HCT116 (cell line): Measurements from ENCODE around the gene MYH14. TPM values are rescaled to one million over a fixed set of nuclear protein-coding genes. Genes with fewer than 3 reads are reported as not detected.

ENCODE experiments used
- ATAC-seq: fragments of 200-7000 bp; cut with Tn5 transposase; 2 replicates; pipeline ENCODE4 v1.9.1; 2020; ENCODE audit warnings: mild to moderate bottlenecking, moderate library complexity
- BruUV-seq: library from RNA; stranded (reverse); fragments of 400-500 nt; replicated peaks from 2 replicates; lab custom pipeline; 2021; lab: Mats Ljungman, UMichigan
- CTCF ChIA-PET: fragments of 300-600 bp; sonication (Branson Sonifier 250); formaldehyde crosslinking; loops from one replicate; lab custom pipeline; 2021; ENCODE audit warnings: antibody characterized with exemption; lab: Charles Lee
- POLR2A ChIA-PET: fragments of 300-600, 350-600 bp; sonication (Branson Sonifier 250); formaldehyde crosslinking; loops from one replicate; lab custom pipeline; 2021; ENCODE audit warnings: antibody characterized with exemption; lab: Charles Lee
- RAD21 ChIA-PET, 2 experiments: fragments of 300-600 bp; sonication (Branson Sonifier 250); formaldehyde crosslinking; loops; one replicate each; lab custom pipeline; 2023; ENCODE audit warnings: low total read pairs in 2 of 2; ENCODE audit not compliant: uncharacterized antibody in 2 of 2, unreplicated experiment in 2 of 2, low non-redundant PET in 1 of 2; lab: Charles Lee
- DNase-seq: peaks from one replicate; pipeline ENCODE4 v3.0.0-alpha.2; 2010; ENCODE audit warnings: low read depth, low spot score
- H2AFZ ChIP-seq: fragments of 200-600 bp; shearing (Covaris generic), sonication (generic); 2 replicates; pipeline ENCODE4 v1.6.1; 2017; ENCODE audit warnings: low read depth, mixed run types, mixed read lengths, antibody characterized with exemption, low read length; ENCODE audit not compliant: poor library complexity, severe bottlenecking
- H3K27ac ChIP-seq: 2 replicates; pipeline ENCODE4 v1.5.1; 2012; ENCODE audit warnings: low read depth, low read length
- H3K27me3 ChIP-seq: fragments of 200-600 bp; sonication (generic); 2 replicates; pipeline ENCODE4 v1.6.1; 2016; ENCODE audit warnings: mixed run types, low read length, mixed read lengths; ENCODE audit not compliant: insufficient read depth
- H3K36me3 ChIP-seq, 2 experiments: fragments of 200-500 bp in 1 of 2; fragments of 200-600 bp in 1 of 2; sonication (Bioruptor generic) in 1 of 2; sonication (generic) in 1 of 2; 2 replicates each; pipeline versions ENCODE4 v1.5.1 to v1.6.1; 2014 to 2016; ENCODE audit warnings: low read length in 2 of 2, inconsistent platforms in 1 of 2, mixed read lengths in 1 of 2, mixed run types in 1 of 2; ENCODE audit not compliant: insufficient read depth in 2 of 2, control insufficient read depth in 1 of 2
- H3K4me1 ChIP-seq, 2 experiments: fragments of 200-600 bp in 1 of 2; sonication (generic) in 1 of 2; 2 replicates each; pipeline versions ENCODE4 v1.5.1 to v1.6.1; 2012 to 2017; ENCODE audit warnings: low read length in 2 of 2, inconsistent platforms in 1 of 2, mild to moderate bottlenecking in 1 of 2, mixed read lengths in 1 of 2, mixed run types in 1 of 2, moderate library complexity in 1 of 2; ENCODE audit not compliant: insufficient read depth in 2 of 2, control insufficient read depth in 1 of 2
- H3K4me2 ChIP-seq: fragments of 200-600 bp; sonication (generic); 2 replicates; pipeline ENCODE4 v1.6.1; 2017; ENCODE audit warnings: mixed run types, low read length, mixed read lengths
- H3K4me3 ChIP-seq, 2 experiments: fragments of 200-600 bp in 1 of 2; sonication (generic) in 1 of 2; replicated peaks in 1 of 2; 2 replicates each; pipeline ENCODE4 v1.5.1; 2011 to 2016; ENCODE audit warnings: low read length in 2 of 2, control low read depth in 1 of 2, low read depth in 1 of 2, mild to moderate bottlenecking in 1 of 2, mixed read lengths in 1 of 2, mixed run types in 1 of 2
- H3K79me2 ChIP-seq: fragments of 200-600 bp; sonication (generic); 2 replicates; pipeline ENCODE4 v1.6.1; 2017; ENCODE audit warnings: mild to moderate bottlenecking, mixed run types, low read length, moderate library complexity, mixed read lengths; ENCODE audit not compliant: insufficient read depth
- H3K9ac ChIP-seq: fragments of 200-600 bp; sonication (generic); 2 replicates; pipeline ENCODE4 v1.6.1; 2016; ENCODE audit warnings: low read length, mixed read lengths
- H3K9me2 ChIP-seq: fragments of 200-600 bp; sonication (generic), shearing (Covaris generic); 2 replicates; pipeline ENCODE4 v1.6.1; 2017; ENCODE audit warnings: mixed run types, mild to moderate bottlenecking, moderate library complexity; ENCODE audit not compliant: insufficient read depth
- H3K9me3 ChIP-seq, 2 experiments: fragments of 200-500 bp in 1 of 2; fragments of 200-600 bp in 1 of 2; sonication (Bioruptor generic) in 1 of 2; sonication (generic) in 1 of 2; 2 replicates each; pipeline ENCODE4 v1.6.1; 2014 to 2017; ENCODE audit warnings: low read length in 2 of 2, mixed read lengths in 2 of 2, inconsistent platforms in 1 of 2, low read depth in 1 of 2, mild to moderate bottlenecking in 1 of 2, mixed run types in 1 of 2, moderate library complexity in 1 of 2; ENCODE audit not compliant: control insufficient read depth in 1 of 2, insufficient read depth in 1 of 2
- H4K20me1 ChIP-seq: fragments of 200-600 bp; sonication (generic), shearing (Covaris generic); 2 replicates; pipeline ENCODE4 v1.6.1; 2017; ENCODE audit warnings: mixed run types, mild to moderate bottlenecking, moderate library complexity; ENCODE audit not compliant: insufficient read depth
- CEBPB ChIP-seq: IDR thresholded peaks from 2 replicates; pipeline ENCODE4 v1.6.1; 2012; ENCODE audit warnings: low read depth
- CTCF ChIP-seq, 3 experiments: fragments of 200-600 bp in 1 of 3; sonication (generic) in 1 of 3; IDR thresholded peaks in 2 of 3; conservative IDR thresholded peaks in 1 of 3; 2 replicates each; pipeline ENCODE4 v1.5.1; 2012 to 2017; ENCODE audit warnings: low read depth in 2 of 3, low read length in 2 of 3, antibody characterized with exemption in 1 of 3, borderline replicate concordance in 1 of 3, control low read depth in 1 of 3, mild to moderate bottlenecking in 1 of 3, mixed read lengths in 1 of 3, mixed run types in 1 of 3, moderate library complexity in 1 of 3; ENCODE audit not compliant: insufficient read depth in 1 of 3
- EGR1 ChIP-seq: IDR thresholded peaks from 2 replicates; pipeline ENCODE4 v1.6.1; 2012; ENCODE audit warnings: low read depth
- ELF1 ChIP-seq: IDR thresholded peaks from 2 replicates; pipeline ENCODE4 v1.6.1; 2012; ENCODE audit warnings: low read depth, borderline replicate concordance
- EZH2 ChIP-seq: fragments of 200-600 bp; sonication (generic); IDR thresholded peaks from 2 replicates; pipeline ENCODE4 v1.6.1; 2017; ENCODE audit warnings: antibody characterized with exemption, mixed run types
- FOSL1 ChIP-seq: IDR thresholded peaks from 2 replicates; pipeline ENCODE4 v1.6.1; 2012; ENCODE audit warnings: low read depth
- POLR2AphosphoS5 ChIP-seq: IDR thresholded peaks from 2 replicates; pipeline ENCODE4 v1.6.1; 2011; ENCODE audit warnings: mild to moderate bottlenecking, low read depth, low read length, moderate library complexity
- REST ChIP-seq: IDR thresholded peaks from 2 replicates; pipeline ENCODE4 v1.6.1; 2012; ENCODE audit warnings: low read depth
- SIN3A ChIP-seq: IDR thresholded peaks from 2 replicates; pipeline ENCODE4 v1.6.1; 2012; ENCODE audit warnings: low read depth
- SP1 ChIP-seq: IDR thresholded peaks from 2 replicates; pipeline ENCODE4 v1.6.1; 2012; ENCODE audit warnings: low read depth
- SRF ChIP-seq: IDR thresholded peaks from 2 replicates; pipeline ENCODE4 v1.6.1; 2012; ENCODE audit warnings: low read depth
- ZBTB33 ChIP-seq: IDR thresholded peaks from 2 replicates; pipeline ENCODE4 v1.6.1; 2011; ENCODE audit warnings: mild to moderate bottlenecking, low read length, moderate library complexity; ENCODE audit not compliant: insufficient replicate concordance; ENCODE audit errors: extremely low read depth
- ZFX ChIP-seq: fragments of 450-650 bp; IDR thresholded peaks from 2 replicates; pipeline ENCODE4 v1.6.1; 2017
- ZNF274 ChIP-seq: fragments of 200-500 bp; sonication (Bioruptor generic); IDR thresholded peaks from 2 replicates; pipeline ENCODE4 v1.6.1; 2014; ENCODE audit warnings: mild to moderate bottlenecking, low read depth, low read length, inconsistent platforms
- intact Hi-C: fragments of 100-400 bp; cut with micrococcal nuclease; formaldehyde crosslinking; loops from 2 replicates; pipeline ENCODE4 v1.10.0; 2022
- total RNA-seq: library from RNA; stranded (reverse); gene quantifications from one replicate; pipeline ENCODE4 v1.2.1, GENCODE V29; 2021; ENCODE audit not compliant: unreplicated experiment
- TF ChIP-seq, protein P1 (sequence below): IDR thresholded peaks from 2 replicates; pipeline ENCODE4 v1.6.1; 2012

MYH14 gene
- total RNA-seq, 1 experiment from 2014 or later = 60.1 TPM

- Histone ChIP-seq H3K4me3 (no peak overlapping the region), H3K9me2 (no peaks in the 10 kb centered on the region), H3K9ac (no peak overlapping the region), H3K36me3 (no peaks in the 10 kb centered on the region), H3K27ac (no peak overlapping the region), H3K27me3 (no peaks in the 10 kb centered on the region), H3K9me3 (no peaks in the 10 kb centered on the region), H3K4me1 (peaks cover 0 to 4% of the 10 kb centered on the region in 2 experiments; a peak in 1 of 4 replicates), H3K4me2 (no peak overlapping the region), H4K20me1 (no peaks in the 10 kb centered on the region), H3K79me2 (no peaks in the 10 kb centered on the region), H2AFZ (no peak overlapping the region)
- DNase-seq (no peak), ATAC-seq (peak; percentile 31)
- no TSS peak for BruUV-seq
- RAD21 ChIA-PET = no interaction called here
- intact Hi-C loops = no loop called here
- POLR2A ChIA-PET = no interaction called here
- CTCF ChIA-PET = no interaction called here
- TF ChIP-seq ZFX (no peak), ZBTB33 (no peak), POLR2AphosphoS5 (no peak), SRF (no peak), SIN3A (no peak), CTCF (IDR thresholded peaks at IDR 0.05 in 2 of 3, conservative IDR thresholded peaks at IDR 0.05 in 1 of 3; ENCODE audit: borderline replicate concordance in 1 of 3, insufficient read depth in 1 of 3, low read depth in 2 of 3, low read length in 2 of 3) (no peak), EZH2 (no peak), ZNF274 (no peak), EGR1 (no peak), FOSL1 (no peak), ELF1 (no peak), CEBPB (no peak), SP1 (no peak), REST (no peak)
- TF ChIP-seq, protein P1, sequence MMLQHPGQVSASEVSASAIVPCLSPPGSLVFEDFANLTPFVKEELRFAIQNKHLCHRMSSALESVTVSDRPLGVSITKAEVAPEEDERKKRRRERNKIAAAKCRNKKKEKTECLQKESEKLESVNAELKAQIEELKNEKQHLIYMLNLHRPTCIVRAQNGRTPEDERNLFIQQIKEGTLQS = no peak
Measured at GRCh38 chr19:50310759-50311465, 107.5 kb downstream of the MYH14 start.
